CD14-positive monocyte (primary cell): ENCODE results near the gene SPSB2. TPM values are rescaled to one million over a fixed set of nuclear protein-coding genes. Genes with fewer than 3 reads are reported as not detected.

Experiments
- DNase-seq, 3 donors: peaks; one replicate each; pipeline ENCODE4 v3.0.0-alpha.2; 2011 to 2022
- H2AFZ ChIP-seq: 2 replicates; pipeline ENCODE4 v1.6.0; 2012; ENCODE audit warnings: mild to moderate bottlenecking, low read depth, low read length, inconsistent platforms; ENCODE audit not compliant: insufficient read depth, poor library complexity, severe bottlenecking
- H3K27ac ChIP-seq, 2 donors: 1 replicate in 1 of 2; 2 replicates in 1 of 2; pipeline ENCODE4 v1.5.1; 2012 to 2013; ENCODE audit warnings: low read length in 2 of 2, control low read depth in 1 of 2, inconsistent platforms in 1 of 2, low read depth in 1 of 2, mild to moderate bottlenecking in 1 of 2
- H3K27me3 ChIP-seq, 2 donors: one replicate each; pipeline versions ENCODE4 v1.6.0 to v1.6.1; 2011 to 2013; ENCODE audit warnings: low read length in 2 of 2; ENCODE audit not compliant: control insufficient read depth in 2 of 2, insufficient read depth in 2 of 2
- H3K36me3 ChIP-seq, 2 donors: replicated peaks in 1 of 2; 1 replicate in 1 of 2; 2 replicates in 1 of 2; pipeline versions ENCODE4 v1.5.1 to v1.6.1; 2012 to 2013; ENCODE audit warnings: low read length in 2 of 2, control low read depth in 1 of 2, inconsistent platforms in 1 of 2, mild to moderate bottlenecking in 1 of 2; ENCODE audit not compliant: insufficient read depth in 2 of 2, control insufficient read depth in 1 of 2
- H3K4me1 ChIP-seq, 2 donors: 1 replicate in 1 of 2; 2 replicates in 1 of 2; pipeline versions ENCODE4 v1.5.1 to v1.6.1; 2012 to 2013; ENCODE audit warnings: low read length in 2 of 2, control low read depth in 1 of 2, inconsistent platforms in 1 of 2, mild to moderate bottlenecking in 1 of 2, moderate library complexity in 1 of 2; ENCODE audit not compliant: insufficient read depth in 2 of 2, control insufficient read depth in 1 of 2
- H3K4me2 ChIP-seq: replicated peaks from 2 replicates; pipeline ENCODE3; 2012; ENCODE audit warnings: low read length, moderate library complexity, mild to moderate bottlenecking; ENCODE audit not compliant: poor library complexity, severe bottlenecking; ENCODE audit errors: extremely low read depth
- H3K4me3 ChIP-seq, 3 experiments: fragments of 200-600 bp in 1 of 3; sonication (generic) in 1 of 3; replicated peaks in 1 of 3; 1 replicate in 2 of 3; 2 replicates in 1 of 3; pipeline ENCODE4 v1.5.1; 2011 to 2013; ENCODE audit warnings: low read length in 3 of 3, mild to moderate bottlenecking in 3 of 3, control low read depth in 2 of 3, low read depth in 2 of 3, inconsistent platforms in 1 of 3, moderate library complexity in 1 of 3
- H3K79me2 ChIP-seq: 2 replicates; pipeline ENCODE4 v1.6.0; 2012; ENCODE audit warnings: mild to moderate bottlenecking, control low read depth, inconsistent platforms, low read length, moderate library complexity; ENCODE audit not compliant: insufficient read depth
- H3K9ac ChIP-seq: 2 replicates; pipeline ENCODE4 v1.6.0; 2017; ENCODE audit warnings: low read length, mild to moderate bottlenecking; ENCODE audit not compliant: insufficient read depth, poor library complexity, severe bottlenecking
- H3K9me3 ChIP-seq, 2 donors: replicated peaks in 1 of 2; 1 replicate in 1 of 2; 2 replicates in 1 of 2; pipeline versions ENCODE4 v1.5.1 to v1.6.1; 2012 to 2013; ENCODE audit warnings: low read length in 2 of 2, control low read depth in 1 of 2; ENCODE audit not compliant: control insufficient read depth in 1 of 2, insufficient read depth in 1 of 2
- H4K20me1 ChIP-seq: 2 replicates; pipeline ENCODE4 v1.6.0; 2012; ENCODE audit warnings: mild to moderate bottlenecking, low read length, control low read depth, moderate library complexity; ENCODE audit not compliant: insufficient read depth
- H3K27ac Mint-ChIP-seq, 7 donors: one replicate each; pipeline ENCODE4 v1.8.0; 2020; ENCODE audit warnings: mild to moderate bottlenecking in 7 of 7, mixed read lengths in 7 of 7, moderate library complexity in 6 of 7, inconsistent platforms in 2 of 7
- H3K27me3 Mint-ChIP-seq, 3 donors: one replicate each; pipeline ENCODE4 v1.8.0; 2021 to 2022; ENCODE audit warnings: low read depth in 3 of 3, mild to moderate bottlenecking in 3 of 3, mixed read lengths in 3 of 3, moderate library complexity in 3 of 3, inconsistent platforms in 1 of 3
- H3K36me3 Mint-ChIP-seq, 2 donors: one replicate each; pipeline ENCODE4 v1.8.0; 2020; ENCODE audit warnings: mixed read lengths in 2 of 2, inconsistent platforms in 1 of 2, mild to moderate bottlenecking in 1 of 2
- H3K4me1 Mint-ChIP-seq: one replicate; pipeline ENCODE4 v1.8.0; 2020; ENCODE audit warnings: mild to moderate bottlenecking, mixed read lengths
- H3K4me3 Mint-ChIP-seq, 2 donors: one replicate each; pipeline ENCODE4 v1.8.0; 2020; ENCODE audit warnings: mild to moderate bottlenecking in 2 of 2, mixed read lengths in 2 of 2, moderate library complexity in 1 of 2
- H3K9me3 Mint-ChIP-seq, 7 donors: one replicate each; pipeline ENCODE4 v1.8.0; 2020 to 2022; ENCODE audit warnings: mixed read lengths in 7 of 7, mild to moderate bottlenecking in 6 of 7, moderate library complexity in 6 of 7, inconsistent platforms in 2 of 7
- CTCF ChIP-seq: fragments of 200-600 bp; IDR thresholded peaks from one replicate; pipeline ENCODE4 v1.8.0; 2022; ENCODE audit warnings: antibody characterized with exemption, mild to moderate bottlenecking
- WGBS: methylation state at CpG from one replicate; pipeline ENCODE4 v1.1.5; 2013; ENCODE audit warnings: missing lambda C conversion rate; ENCODE audit not compliant: insufficient coverage; 5-methylcytosine and 5-hydroxymethylcytosine counted together
- intact Hi-C, 2 donors: fragments of 100-400 bp; cut with micrococcal nuclease; formaldehyde crosslinking; loops; one replicate each; pipeline versions ENCODE4 v1.15.0 to v1.15.1; 2023
- polyA plus RNA-seq, 3 donors: library from polyadenylated mRNA; depleted of rRNA in 1 of 3; unstranded in 2 of 3; stranded (reverse) in 1 of 3; fragments of 300-500 nt in 2 of 3; fragments of >200 nt in 1 of 3; fragmentation: Illumina TruSeq in 2 of 3; gene quantifications; 1 replicate in 2 of 3; 2 replicates in 1 of 3; pipeline ENCODE4 v1.2.3, GENCODE V29; 2012 to 2021

SPSB2 gene
- polyA plus RNA-seq, 3 donors = 4.7 to 6.9 (median 6.6) TPM

DNA sequence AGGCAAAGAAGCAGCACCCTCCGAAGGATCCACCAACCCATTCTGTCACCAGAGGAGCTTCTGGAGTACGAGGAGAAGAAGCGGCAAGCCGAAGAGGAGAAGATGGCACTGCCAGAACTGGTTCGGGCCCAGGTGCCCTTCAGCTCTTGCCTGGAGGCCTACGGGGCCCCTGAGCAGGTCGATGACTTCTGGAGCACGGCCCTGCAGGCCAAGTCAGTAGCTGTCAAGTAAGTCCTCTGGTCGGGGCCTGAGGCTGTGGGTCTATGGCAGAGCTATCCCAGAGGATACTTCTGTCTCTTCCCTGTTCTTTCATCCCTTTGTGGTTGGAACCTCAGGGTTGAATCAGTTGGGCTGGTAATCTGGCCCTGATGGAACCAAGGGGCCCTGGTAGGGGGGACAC lies 11.7 kb downstream of the SPSB2 start:
- Histone ChIP-seq H3K4me2 (no peak overlapping the region), H3K27ac (no peak overlapping the region), H3K9ac (no peak overlapping the region), H3K27me3 (no peaks in the 10 kb centered on the region), H3K36me3 (peaks cover 89 to 98% of the 10 kb centered on the region in 2 donors), H3K9me3 (no peaks in the 10 kb centered on the region), H2AFZ (no peak overlapping the region), H4K20me1 (no peaks in the 10 kb centered on the region), H3K4me1 (peaks cover under 1 to 2% of the 10 kb centered on the region in 2 donors), H3K4me3 (no peak overlapping the region), H3K79me2 (no peaks in the 10 kb centered on the region)
- no peak for TF ChIP-seq CTCF
- Mint-ChIP-seq H3K27me3 (peaks cover 0 to 5% (median 0%) of the 10 kb centered on the region in 3 donors), H3K4me3 (no peak overlapping the region), H3K4me1 (peaks cover under 1% of the 10 kb centered on the region), H3K9me3 (peaks cover 0 to under 1% (median 0%) of the 10 kb centered on the region in 7 donors), H3K36me3 (peaks cover 87 to 98% of the 10 kb centered on the region in 2 donors), H3K27ac (peak overlapping the region in 1 of 7 donors; percentile 1)
- intact Hi-C loops = no loop called here
- 100% methylated on average over 9 of the region's 9 CpGs for WGBS
- DNase-seq = no peak

- Histone ChIP-seq H3K9me3 (no peaks in the 10 kb centered on the region), H3K4me2 (no peak overlapping the region), H3K36me3 (peaks cover 92 to 100% of the 10 kb centered on the region in 2 donors), H2AFZ (no peak overlapping the region), H4K20me1 (no peaks in the 10 kb centered on the region), H3K79me2 (no peaks in the 10 kb centered on the region), H3K4me3 (no peak overlapping the region), H3K27ac (no peak overlapping the region), H3K4me1 (no peaks in the 10 kb centered on the region), H3K27me3 (no peaks in the 10 kb centered on the region), H3K9ac (no peak overlapping the region)
- TF ChIP-seq CTCF = no peak
- WGBS = 100% methylated on average over 6 of the region's 7 CpGs
- intact Hi-C loops = no loop called here
- Mint-ChIP-seq H3K27ac (no peak overlapping the region), H3K36me3 (peaks cover 91 to 99% of the 10 kb centered on the region in 2 donors), H3K4me3 (no peak overlapping the region), H3K27me3 (peaks cover 0 to 5% (median 0%) of the 10 kb centered on the region in 3 donors), H3K9me3 (peaks cover 0 to 1% (median 0%) of the 10 kb centered on the region in 7 donors), H3K4me1 (no peaks in the 10 kb centered on the region)
- no peak for DNase-seq
Observed at GRCh38 chr12:6860942-6861341, 12.2 kb downstream of the SPSB2 start.
